HG03575 (cell line): Measurements from ENCODE around the gene CLEC16A.

Experiments used
- ATAC-seq: cut with Tn5 transposase; IDR thresholded peaks from one replicate; pipeline ENCODE4 v1.9.1; 2021; ENCODE audit not compliant: unreplicated experiment, insufficient number of reproducible peaks, low FRiP score; ENCODE audit errors: extremely low read depth

Gene CLEC16A

DNA sequence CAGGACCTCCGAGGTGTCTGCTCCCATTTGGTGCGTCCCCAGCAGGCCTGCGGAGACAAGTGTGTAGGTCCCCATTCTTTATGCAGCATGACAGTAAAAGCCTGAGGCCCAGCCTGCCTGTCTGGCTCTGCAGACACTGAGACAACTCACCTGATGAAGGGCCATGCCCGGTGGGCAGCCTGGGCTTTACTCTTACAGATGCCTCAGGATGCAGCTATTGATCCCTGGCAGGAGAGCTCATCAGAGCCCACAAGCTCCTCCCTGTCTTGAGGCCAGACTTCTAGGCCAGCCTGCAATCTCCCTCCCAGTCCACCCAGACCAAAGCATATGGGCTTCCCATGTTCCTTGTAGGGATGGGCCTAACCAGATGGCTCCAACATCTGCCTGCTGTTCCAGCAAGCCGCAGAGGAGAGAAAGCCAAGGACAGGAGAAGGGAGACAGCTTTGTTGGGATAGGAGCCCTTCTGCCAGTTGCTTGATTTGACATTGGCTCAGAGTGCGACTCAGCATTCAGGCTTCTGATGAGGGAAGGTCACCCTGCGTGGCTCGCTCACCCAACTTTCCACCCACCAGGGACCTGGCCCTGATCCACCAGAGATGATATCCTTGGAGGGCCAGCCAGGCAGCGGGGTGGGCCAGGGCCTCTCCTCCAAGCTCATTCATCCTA lies 224.2 kb downstream of the CLEC16A start:
- ATAC-seq: no peak

DNA sequence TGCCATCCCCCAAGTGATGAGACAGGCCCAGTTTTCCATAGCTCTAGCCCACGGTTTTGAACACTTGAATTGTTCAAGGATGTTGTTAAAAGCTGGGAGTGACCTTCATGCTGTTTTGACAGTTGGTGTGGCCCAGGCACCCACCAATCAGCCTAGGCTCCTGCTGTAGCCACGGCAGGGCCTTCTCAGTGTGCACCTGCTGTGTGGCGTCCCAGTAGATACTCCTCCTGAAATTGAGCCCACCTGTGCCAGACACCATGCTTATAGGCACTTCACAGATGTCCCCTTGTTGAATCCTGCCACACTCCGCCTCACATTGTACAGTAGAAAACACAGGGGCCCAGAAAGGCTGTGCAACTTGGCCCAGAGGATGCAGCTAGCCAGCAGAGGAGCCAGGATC lies 225.3 kb downstream of the CLEC16A start:
- ATAC-seq: no peak

DNA sequence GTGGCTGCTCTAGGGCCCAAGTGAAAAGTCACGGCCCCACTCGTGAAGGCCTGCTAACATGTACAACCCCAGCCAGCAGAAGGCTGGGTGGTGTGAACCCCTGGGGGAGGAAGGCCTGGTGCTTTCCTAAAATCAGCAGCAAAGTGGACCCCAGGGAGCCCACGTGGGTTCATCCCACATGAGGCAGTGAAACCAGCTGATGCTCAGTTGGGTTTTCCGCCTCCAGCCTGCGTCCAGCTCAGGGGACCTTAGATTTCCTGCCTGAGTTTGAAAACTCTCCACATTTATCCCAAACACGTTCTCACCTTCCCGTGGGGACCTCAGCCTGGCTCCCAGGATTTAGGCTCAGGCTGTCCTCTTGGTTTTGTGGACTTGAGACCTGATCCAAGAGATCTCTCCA lies 225.8 kb downstream of the CLEC16A start:
- ATAC-seq: no peak

DNA sequence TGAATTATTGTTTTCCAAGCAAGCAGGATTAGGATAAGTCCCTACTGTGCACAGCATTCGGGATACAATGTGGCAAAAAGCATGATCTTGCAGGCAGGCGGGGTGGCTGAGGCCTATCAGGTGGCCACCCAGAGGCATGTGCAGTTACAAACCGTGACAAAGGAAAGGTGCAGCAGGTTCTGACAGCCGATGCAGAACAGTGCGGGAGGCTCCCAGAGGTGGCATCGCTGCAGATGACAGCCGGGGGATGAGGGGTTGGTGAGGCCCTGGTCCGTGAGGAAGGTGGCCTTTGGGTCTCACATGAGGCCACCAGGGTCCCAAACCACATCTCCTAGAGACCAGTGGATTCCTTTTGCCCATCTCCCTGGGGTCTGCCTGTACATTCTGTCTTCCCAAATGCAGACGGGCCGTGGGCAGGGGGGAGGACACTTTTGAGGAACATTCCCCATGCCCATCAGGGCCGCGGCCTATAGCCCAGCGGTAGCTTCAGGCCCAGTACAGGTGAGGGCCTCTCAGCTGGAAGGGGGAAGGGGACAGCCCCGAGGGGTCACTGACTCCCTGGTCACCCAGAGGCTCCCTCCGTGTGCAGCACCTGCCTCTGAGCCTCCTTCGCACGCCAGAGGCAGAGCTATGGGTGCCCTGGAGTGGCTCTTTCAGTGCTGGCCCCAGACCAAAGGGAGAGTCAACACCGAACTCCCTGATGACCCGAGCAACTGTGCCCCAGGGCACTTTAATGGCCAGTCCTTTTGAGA lies 226.5 kb downstream of the CLEC16A start:
- ATAC-seq: no peak

DNA sequence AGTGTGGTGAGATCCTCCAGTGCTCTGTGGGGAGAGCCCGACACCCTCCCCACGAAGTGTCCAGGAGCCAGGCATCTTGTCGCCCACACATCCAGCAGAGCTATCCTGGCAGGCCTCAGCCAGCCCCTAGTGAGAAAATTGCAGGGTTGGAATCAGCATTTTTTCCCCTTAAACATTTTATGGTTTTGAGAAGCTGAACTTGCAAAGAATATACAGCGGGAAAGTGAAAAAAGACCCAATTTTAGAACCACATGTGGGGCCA lies 227.0 kb downstream of the CLEC16A start:
- no peak for ATAC-seq

DNA sequence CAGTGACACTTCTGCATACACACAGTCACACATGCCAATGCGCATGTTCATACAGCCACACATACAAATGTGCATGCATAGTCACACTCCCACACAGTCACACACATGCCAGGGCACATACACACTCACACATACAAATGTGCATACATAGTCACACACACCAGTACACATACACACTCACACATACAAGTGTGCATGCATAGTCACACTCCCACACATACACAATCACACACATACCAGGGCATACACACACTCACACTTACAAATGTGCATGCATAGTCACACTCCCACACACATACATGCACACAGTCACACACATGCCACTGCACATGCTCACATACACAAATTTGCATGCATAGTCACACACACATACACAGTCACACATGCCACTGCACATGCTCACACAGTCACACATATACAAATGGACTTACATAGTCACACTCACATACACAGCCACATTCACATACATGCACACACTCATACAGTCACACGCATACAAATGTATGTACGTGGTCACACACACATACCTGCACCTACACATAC lies 227.5 kb downstream of the CLEC16A start:
- no peak for ATAC-seq

DNA sequence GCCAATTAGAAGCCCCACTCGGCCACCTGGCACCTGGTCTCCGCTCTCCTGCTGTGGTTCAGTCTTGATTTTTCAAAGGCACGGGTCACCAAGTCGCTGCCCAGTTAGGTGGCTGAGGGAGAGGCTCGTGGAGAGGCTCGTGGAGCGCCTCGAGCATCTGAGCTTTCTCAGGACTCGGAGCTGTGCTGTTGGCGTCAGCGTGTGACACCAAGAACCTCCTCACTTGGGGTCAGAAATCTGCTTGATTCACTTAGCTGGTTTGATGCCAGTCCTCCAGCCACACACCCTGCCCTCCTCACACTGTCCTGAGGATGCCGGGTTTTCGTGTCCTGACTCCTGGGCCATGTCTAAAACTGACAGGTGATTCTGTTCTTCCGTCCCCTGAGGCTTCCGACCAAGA lies 229.1 kb downstream of the CLEC16A start:
- ATAC-seq: no peak

DNA sequence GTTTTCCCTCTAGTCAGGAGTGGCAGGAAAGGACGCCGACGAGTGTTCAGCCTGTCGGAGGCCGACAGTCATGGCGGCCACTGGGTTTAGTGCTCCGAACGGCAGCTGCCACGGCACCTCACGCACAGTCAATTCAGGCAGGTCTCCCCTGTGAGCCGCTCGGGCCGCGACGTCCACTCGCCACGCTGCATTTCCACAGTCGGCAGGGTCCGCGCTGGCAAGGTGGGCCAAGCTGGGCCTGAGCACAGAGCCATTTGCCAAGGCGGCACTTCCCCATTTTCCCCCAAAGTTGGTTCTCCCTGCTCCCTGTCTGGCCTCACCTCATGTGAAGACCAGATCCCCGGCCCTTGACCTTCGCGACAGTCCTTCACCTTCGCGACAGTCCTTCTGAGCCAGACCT lies 229.8 kb downstream of the CLEC16A start:
- no peak for ATAC-seq

DNA sequence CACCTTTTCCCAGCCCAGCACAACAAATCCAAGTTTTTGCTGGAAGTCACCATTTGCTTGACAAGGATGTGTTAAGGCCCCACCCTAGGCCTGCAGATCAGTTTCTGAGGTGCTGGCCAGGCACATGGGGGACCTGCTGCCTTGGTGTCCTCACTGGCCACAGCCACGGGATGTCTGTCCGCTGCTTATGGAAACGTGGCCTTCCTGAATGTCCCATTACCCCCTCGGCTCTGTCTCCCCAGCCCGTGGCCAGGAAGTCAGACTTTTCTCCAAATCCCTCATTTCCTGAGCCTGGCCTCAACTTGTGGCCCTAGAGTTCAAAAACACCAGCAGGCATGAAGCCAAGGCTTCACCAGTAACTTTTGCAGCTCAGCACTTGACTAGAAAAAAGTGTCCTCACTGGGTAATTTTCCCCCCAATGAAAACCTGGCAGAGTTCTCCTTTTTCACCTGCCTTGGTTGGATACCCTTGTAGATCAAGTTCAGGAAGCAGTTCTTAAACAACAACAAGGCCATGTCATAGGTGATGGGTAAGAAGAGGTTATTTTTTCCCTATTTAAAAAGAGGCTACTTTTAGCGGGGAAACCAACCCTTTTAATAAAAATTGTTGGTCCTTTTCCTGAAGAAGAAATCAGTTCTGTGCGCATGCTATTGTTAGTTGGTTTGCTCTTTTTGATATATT lies 230.9 kb downstream of the CLEC16A start:
- no peak for ATAC-seq

DNA sequence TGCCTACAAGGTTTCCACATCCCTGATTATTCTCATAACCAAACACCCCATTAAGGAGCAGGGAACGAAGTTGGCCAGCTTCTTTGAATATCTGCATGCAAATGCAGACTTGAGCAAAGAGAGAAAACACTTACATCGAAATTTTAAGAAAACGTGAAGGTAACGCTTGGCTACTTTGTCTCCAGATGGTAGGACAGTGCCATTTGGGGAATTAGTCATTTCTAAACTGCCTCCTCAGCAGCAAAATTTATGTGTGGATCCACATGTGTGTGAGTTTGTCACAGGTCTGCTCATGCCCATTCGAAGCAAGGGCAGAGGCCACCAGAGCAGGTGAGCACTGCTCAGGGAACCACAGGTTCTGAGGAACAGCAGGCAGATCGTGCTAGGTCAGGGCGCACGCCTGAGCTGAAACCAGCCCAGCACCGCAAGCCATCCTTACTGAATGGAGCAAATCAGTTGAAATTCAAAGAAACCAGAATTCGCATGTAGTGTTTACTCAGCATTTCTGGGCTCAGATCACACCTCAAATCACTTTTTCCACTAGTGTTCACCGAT lies 231.5 kb downstream of the CLEC16A start:
- ATAC-seq: no peak

DNA sequence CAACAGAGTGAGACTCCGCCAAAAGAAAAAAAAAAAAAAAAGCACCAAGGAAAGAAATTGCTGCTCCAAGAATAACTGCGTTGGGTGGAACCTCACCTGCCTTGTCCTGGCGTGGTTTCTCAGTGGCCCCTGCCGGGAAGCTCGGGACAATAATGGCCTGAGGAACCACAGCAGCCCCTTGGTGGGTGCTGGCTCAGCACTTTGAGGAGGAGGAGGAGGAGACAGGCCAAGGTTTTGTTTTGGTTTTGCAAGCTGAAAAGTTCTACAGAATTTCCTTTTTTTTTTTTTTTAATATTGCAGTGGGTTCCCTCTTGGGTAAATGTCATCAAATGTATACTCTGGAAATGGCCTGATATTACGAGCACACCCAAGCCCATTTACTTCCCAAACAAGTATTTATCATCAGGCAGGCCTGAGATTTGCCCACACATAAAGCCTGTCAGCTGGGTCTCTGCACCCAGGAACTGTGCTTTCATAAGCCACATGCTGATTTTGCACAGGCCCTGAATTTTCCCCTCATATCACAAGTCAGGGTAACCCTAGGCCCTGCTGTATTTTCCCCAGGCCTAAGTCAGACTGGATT lies 233.3 kb downstream of the CLEC16A start:
- ATAC-seq: no peak

DNA sequence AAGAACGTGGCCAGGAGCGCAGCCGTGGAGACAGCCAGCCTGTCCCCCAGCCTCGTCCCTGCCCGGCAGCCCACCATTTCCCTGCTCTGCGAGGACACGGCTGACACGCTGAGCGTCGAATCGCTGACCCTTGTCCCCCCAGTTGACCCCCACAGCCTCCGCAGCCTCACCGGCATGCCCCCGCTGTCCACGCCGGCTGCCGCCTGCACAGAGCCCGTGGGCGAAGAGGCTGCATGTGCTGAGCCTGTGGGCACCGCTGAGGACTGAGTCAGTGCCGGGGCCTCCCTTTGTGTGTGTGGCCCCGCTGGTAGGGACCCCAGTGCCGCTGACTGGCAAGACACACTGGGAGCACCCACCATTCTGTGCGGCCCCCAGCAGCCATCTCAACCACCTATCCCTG lies 234.1 kb downstream of the CLEC16A start:
- ATAC-seq: no peak

DNA sequence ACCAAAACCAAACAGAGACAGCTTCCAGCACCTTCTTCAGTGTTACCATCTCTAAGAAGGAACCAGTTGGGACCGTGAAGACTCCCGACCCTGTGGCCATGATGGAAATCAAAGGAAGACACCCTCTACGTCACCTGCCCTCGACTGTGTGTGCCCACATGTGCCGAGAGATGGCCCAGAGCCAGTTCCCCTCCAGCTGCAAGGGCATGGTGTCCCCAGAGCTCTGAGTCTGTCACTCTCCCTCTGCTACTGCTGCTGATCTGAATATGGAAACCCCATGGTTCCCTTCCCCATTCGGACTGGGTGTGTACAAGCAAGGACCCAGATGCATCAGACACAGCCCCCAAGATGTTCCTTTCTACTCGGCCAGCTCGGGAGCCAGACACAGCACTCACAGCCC lies 235.2 kb downstream of the CLEC16A start:
- ATAC-seq: no peak

DNA sequence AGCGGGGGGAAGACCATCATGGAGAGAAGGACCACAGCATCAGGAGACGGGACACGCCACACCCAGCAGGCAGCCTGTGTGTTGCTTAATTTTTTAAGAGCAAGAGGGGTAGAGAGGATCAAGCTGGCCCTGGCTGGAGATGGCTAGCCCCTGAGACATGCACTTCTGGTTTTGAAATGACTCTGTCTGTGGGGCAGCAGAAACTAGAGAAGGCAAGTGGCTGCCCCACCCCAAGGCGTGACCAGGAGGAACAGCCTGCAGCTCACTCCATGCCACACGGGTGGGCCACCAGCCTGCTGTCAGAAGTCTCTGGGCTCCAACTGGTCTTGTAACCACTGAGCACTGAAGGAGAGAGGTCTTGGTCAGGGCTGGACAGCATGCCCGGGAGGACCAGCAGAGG lies 236.1 kb downstream of the CLEC16A start:
- ATAC-seq: no peak

DNA sequence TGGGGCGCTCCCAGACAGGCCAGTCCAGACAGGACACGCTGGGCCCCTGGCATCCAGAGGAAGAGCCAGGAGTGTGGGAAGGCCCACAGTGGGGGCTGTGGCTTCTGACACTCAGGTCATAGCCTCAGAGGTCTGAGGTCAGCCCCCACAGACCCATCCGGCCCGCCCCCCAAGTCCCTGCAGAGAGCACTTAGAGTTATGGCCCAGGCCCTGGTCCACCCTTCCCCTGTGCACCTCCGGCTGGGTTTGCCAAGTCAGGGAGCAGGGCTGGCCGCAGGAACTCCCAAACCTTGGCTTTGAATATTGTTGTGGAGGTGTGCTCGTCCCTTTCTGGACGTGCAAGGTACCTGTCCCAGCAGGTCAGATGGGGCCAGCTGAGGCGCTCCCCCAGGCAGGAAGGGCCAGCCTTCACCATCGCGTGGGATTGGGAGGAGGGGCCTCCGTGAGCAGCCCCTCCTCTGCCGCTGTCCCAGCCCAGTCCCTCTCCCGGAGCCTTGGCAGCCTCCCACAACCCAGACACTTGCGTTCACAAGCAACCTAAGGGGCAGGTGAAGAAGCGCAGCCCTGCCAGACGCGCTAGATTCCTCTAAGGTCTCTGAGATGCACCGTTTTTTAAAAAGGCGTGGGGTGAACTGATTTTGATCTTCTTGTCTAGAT lies 237.0 kb downstream of the CLEC16A start:
- no peak for ATAC-seq

DNA sequence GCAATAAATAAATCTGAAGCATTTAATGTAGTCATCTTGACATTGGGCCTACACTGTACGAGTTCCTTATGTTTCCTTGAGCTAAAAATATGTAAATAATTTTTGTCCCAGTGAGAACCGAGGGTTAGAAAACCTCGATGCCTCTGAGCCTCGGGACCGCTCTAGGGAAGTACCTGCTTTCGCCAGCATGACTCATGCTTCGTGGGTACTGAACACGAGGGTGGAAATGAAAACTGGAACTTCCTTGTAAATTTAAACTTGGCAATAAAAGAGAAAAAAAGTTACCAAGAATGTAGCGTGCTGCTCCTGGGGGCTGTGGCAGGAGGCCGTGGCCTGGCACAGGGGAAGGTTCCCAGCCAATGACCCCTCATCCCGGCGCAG lies 237.5 kb downstream of the CLEC16A start:
- no peak for ATAC-seq

DNA sequence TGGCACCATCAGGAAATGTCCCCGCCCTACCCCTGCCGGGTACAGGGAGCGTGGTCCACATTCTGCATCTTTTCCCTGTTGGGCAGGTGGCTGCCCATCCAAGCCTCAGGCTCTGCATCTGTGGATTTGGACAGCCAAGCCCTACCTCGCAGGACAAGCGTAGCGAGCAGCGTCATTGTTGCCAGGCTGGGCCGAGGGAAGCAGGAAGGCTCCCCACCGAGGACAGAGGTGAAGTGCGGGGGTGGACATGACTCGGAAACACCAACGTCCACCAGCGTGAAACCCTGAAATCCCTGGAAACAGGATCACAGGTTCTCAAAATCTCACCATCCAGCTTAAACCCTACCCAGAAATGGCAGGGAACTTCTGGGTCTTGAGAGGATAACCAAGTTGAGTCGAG lies 238.0 kb downstream of the CLEC16A start:
- ATAC-seq: no peak

DNA sequence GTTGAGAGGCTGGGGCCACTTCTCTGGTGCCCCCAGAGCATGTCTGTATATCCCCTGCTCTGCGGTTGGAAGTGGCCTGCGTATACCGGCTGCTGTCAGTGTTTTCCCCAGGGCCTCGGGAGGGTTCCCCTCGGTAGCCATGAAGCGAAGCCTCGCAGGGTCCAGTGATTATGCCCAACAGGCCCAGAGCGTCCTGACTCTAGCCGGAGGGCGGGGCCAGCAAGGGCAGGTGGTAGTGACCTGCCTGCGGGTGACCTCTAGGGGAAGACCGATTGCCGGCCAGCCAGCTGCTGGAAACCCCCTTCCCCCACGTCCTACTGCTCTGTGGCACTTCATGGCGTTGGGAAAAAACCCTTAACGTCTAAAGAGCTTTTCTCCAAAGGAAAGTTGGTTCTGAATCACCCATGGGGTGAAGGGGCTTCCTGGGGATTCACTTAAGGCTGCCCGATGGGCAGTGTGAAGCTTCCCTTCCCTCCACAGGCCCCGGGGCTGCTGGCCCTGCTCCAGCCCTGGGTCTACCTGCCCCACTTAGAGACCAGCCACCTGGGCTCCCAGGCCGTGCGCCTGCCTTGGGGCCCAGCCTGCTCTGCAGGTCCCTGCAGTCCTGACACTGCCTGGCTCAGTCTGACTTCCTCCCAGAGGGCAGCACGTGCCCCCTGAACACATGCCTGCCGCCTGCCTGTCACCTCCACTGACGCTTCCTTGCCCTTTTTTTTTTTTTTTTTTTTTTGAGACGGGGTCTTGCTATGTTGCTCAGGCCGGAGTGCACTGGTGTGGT lies 238.9 kb downstream of the CLEC16A start:
- no peak for ATAC-seq

DNA sequence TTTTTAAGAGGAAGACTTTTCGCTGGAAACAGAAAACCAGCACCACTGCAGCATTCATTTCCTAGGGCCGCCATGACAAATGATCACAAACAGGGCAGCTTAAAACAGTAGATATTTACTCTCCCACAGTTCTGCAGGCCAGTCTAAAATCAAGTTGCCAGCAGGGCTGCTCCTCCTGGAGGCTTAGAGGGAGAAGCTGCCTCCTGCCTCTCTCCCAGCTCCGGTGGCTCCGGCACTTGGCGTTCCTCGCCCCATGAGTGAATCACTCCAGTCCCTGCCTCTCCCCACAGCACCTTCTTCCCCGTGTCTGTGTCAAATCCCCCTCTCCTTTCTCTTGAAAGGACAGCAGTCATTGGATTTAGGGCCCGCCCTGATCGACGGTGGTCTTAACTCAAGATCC lies 239.6 kb downstream of the CLEC16A start:
- ATAC-seq: no peak
